Esophagus mucosa (tissue), 1 donor: Measurements from ENCODE around the gene CKAP4. TPM values are rescaled to one million over a fixed set of nuclear protein-coding genes. Genes with fewer than 3 reads are reported as not detected.

Experiments used
- ATAC-seq: fragments of 200-7000 bp; cut with Tn5 transposase; one replicate; pipeline ENCODE4 v1.9.1; 2020
- total RNA-seq: library from RNA; stranded (reverse); gene quantifications from one replicate; pipeline ENCODE4 v1.2.4, GENCODE V29; 2023
- donor health status: DM: yes; HTN: yes; CAD: no.

Gene CKAP4
- total RNA-seq, 1 donor from 2014 or later = 87.3 TPM

DNA sequence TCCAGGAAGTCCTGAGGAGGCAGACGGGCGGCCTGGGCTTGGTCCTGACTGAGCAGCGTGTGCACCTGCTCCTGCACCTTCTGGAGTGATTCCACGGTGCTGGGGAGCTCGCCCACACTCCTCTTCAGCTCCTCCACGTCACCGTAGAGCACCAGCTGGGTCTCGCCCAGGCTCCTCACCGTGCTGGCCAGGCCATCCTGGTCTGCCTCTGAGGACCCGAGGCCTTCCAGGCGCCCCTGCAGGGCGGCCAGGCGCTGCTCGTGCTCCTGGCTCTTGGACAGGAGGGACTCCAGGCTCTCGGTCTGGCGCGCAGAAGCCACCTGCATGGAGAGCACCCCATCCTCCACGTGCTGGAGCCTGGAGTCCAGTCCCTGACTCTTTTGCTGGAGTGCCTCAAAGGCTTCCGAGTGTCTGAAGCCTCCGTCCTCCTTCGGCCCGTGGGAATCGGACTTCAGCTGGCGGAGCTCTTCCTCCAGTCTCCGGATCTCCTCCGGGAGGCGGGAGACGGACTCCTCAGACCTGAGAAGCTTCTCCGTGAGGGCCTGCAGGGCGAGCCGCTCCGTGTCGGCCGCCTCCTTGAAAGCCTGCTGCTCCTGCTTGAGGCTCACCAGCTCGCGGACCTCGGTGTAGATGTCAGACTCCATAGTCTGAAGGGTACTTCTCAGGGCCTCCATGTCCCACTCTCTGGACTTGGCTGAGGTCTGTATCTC lies 8.4 kb downstream of the CKAP4 start:
- peak; percentile 4 for ATAC-seq

DNA sequence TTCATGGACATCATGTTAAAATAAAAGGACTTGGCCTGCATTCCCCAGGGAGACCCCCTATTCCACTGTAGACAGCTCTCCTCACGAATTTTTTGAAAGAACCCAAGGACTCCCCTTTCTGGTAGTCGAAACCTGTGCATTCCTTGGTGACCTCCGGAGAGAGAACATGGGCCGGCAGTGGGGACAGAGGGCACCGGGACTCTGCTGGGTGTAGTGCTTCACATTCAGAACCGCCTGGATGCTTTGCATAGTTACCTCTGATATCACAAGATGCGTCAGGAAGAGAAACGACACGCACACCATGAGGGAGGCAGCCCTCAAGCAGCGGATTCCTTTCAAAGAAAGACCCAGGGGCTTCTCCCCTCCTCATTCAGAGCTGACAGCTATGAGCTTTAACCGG lies 9.7 kb downstream of the CKAP4 start:
- ATAC-seq = no peak

DNA sequence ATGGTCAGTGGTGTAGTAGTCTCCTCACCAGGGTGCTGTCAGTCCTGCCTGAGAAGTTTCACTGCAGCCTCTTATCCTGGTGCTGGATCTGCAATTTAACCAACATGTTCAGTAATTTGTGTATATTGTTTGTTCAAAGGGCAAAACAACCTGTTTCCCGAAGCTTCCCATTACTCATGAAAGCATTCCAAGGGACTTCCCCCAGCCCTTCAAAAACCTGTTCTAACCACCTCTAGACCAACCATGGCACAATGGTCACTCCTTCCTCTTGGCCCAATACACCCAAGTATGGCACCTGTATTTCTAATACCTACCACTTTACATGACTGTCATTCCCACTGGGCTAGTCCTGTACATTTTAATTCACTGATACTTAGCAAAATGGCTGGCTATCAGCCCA lies 12.1 kb downstream of the CKAP4 start:
- peak; percentile 88 for ATAC-seq

DNA sequence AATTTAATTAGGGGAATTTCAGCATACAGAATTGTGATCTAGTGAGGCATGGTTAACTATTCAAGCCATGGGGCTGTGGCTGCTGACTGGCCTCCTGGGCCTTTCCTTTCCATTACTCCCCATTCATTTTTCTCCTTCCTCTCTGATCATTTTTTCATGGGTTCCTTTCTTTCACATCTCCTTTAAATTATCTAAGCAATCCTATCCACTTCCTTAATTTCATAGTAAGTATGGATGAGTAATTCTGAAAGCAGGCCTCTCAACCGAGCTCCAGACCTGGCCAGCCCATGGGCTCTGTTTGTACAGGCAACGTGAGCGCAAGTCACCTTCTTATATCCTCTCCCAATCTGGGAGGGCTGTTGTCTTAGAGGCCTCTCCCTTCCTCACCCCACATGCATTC lies 13.4 kb downstream of the CKAP4 start:
- peak; percentile 51 for ATAC-seq

DNA sequence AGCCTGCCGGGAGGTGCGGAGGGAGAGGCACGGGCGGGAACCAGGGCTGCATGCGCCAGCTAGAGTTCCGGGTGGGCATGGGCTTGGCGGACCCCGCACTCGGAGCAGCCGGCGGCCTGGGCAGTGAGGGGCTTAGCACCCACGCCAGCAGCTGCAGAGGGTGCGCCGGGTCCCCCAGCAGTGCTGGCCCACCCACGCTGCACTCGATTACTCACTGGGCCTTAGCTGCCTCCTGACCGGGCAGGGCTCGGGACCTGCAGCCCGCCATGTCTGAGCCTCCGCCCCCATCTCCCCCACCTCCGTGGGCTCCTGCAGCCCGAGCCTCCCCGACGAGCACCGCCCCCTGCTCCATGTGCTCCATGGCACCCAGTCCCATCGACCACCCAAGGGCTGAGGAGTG lies 14.8 kb downstream of the CKAP4 start:
- ATAC-seq = no peak

DNA sequence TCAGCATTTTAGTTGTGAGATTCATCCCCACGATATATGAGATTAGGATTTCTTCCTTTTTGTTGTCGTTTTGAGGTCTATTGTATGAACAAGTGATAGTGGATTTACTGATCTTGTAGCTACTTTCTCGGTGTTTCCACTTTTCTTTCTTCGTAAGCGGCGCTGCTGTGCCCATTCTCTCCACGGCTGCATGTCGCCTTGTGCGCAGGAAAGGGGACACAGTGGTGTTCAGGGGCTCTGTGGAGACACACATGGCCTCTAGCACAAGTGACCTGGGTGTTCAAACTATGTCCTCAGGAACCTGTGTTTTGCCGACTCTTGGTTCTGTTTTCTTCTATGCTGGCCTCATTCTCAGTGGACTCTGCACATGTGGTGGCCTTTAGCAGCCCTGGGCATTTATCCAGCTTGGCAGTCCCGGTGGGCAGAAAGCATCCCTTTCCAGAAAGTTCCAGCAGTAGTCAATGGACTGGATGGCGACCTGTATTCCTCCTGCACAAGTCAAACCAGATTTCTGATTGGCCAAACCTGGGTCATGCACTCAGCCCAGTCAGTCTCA lies 18.7 kb downstream of the CKAP4 start:
- no peak for ATAC-seq

DNA sequence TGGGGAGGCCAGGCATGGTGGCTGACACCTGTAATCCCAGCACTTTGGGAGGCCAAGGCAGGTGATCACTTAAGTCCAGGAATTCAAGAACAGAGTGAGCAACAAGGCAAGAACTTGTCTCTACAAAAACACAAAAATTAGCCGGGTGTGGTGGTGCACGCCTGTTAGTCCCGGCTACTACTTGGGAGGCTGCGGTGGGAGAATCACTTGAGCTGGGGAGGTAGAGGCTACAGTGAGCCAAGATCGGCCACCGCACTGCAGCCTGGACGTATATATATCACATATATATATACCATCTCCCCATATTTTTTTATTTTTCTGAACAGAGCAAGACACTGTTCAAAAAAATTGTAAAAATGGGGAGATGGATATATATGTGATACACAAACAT lies 19.5 kb downstream of the CKAP4 start:
- ATAC-seq = no peak

DNA sequence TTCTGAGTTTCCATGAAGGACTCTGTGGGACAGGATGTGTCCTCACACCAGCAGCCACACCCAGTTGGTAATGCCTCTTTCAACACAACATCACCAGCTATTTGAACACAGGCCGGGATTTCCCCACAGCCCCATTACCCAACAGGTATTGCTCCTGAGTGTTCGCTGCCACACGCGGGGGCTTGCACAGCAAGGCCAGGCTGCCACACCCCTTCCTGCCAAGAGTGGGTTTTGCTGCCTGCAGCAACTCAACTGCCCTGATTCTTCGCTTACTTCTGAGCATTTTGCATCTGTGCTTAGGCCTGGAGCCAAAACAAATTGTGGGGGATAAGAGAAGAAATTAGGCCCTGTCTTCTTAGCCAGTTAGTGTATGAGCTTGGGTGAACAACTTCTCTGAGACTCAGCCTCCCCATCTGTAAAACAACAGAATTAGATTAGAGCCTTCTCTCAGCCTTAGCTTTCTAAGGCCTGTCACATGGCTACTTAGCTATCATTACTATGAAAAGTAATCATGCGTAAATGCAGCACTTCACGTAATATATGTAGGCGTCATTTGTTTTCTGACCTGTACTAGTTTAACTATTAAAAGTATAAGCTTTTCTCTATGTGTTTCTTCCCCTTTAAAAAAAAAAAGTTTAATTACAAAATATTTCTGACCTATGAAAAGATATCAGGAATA lies 20.0 kb downstream of the CKAP4 start:
- peak; percentile 96 for ATAC-seq

DNA sequence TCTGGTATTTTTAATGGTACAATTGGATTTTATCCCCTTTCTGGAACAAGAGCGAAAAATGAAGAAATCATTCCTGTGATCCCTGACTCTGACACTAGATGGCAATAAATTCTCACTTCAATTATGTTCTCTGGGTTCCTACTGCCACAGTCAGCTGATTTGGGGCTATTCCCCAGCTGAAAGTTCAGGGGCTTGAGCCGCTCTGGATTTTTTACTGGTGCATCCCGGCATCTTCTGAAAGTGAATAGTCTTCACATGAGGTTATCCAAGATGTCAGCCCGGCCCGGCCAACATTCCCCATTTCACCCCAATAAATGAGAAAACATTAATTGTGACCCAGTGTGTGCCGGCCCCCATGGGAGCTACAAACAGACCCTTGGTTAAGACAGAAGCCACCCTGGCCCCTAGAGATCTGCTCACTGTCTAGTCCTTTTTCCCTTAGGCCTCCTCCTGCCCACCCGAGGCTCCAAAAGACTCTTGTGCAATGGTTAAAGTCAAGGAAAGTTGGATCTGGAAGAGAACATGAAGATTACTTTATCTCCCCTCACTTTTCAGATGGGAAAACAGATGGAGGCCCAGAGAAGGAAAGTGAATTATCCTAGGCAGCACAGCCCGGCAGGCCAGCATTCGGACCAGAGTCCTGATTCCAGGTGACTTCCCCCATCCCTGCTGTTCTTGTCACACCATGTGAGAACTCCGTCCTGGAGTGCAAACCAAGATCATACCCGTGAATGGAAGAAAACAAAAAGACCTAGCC lies 20.8 kb downstream of the CKAP4 start:
- peak; percentile 64 for ATAC-seq

DNA sequence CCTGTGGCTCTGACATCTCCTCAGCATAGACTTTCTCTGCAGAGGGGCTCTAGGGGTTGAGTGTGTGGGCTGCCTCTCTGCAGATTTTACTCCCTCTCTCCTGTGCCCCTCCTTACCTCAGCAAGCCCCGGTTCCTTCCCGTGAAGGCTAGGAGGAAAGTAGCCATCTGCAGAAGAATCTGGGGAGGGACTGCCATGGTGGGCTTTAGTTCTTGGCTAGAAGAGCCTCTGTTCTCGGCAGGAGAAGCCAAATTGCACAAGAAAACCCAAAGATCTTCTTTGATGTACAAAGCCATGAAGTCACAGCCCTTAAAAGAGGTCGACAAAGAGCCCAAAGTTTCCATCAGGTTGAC lies 23.5 kb downstream of the CKAP4 start:
- no peak for ATAC-seq

DNA sequence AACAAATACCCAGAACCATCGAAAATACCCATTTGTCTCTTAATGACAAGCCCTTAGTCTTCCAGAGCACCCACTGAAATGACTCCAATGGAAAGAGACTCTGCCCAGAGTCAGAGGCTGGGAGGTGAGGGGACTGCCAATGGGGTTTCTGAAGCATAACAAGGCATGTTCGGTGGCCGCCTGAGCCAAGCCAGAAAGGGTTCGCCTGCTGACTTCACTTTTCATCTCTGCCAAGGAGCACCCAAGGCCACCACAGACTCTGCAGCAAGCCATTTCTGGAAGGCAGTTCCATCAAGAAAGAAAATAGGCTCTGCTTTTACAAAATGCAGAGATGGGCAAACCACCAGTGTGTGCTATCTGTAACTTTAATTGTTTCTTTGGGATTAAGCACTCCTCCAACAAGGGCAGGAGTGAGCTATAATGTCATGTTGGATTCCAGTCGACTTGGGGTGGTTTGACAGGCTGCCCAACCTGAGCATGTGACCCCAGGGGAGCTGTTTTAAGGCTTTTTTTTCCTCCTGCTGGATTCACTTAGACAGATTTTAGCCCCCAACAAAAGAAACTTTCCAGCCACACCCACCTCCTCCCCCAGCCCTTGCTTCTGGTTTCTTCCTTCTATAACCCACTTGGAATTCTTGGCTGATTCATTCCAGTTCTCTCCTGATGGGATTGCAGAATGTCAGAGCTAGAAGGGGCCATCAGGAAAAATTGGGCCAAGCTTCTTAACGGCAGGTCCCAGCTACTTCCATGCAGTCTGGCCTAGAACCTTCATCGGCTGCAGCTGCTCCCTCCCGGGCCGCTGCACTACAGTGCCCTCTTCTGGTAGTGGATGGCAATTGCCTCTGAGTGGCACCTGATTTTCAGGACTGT lies 24.1 kb downstream of the CKAP4 start:
- peak; percentile 71 for ATAC-seq

DNA sequence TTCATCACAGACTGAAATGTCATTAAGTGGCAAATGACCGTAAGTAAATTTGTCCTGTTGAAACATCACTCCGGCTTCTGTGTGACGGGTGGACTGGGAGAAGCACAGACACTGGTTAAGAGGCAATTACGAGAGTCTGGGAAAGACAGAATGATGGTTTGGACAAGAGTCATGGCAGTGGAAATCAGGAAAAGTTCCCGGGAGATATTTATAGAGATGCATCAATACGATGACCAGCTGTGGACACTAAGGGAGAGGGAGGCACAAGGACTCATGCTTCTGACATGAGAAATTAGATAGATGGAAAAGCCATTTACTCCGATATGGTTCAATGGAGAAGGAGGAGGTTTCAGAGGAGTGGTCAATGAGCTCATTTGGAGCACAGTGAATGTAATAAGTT lies 27.3 kb downstream of the CKAP4 start:
- no peak for ATAC-seq

DNA sequence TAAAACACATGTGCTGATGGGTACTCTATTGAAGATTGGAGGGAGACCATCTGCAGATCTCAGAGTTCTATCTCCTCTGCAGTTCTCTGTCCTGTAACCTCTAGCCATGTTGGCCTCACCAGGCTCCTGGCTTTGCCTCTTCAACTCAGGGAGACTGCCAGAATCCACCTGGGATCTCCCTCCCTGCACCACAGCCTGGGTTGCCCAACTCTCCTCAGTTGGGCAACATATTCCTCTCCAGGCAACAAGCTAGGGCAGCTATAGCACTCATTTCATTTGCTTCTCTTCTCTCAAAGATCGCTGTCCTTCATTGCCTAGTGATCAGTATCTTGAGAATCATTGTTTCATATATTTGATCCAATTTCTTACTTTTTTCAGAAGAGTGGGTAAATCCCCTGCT lies 28.8 kb downstream of the CKAP4 start:
- no peak for ATAC-seq

DNA sequence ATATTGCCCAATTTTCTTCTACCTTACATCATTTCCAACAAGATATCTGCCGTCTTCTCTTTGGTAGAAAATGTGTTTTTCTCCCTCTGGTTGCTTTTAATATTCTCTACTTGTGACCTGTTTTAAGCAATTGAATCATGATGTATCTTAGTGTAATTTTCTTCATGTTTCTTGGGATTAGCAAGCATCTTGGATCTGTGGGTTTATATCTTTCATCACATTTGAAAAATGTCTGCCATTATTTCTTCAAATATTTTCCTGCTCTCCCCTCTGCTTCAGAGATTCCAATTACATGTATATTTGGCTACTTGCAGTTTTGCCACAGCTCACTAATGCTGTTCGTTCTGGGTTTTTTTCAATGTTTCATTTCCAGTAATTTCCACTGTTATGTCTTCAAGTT lies 30.1 kb downstream of the CKAP4 start:
- no peak for ATAC-seq

DNA sequence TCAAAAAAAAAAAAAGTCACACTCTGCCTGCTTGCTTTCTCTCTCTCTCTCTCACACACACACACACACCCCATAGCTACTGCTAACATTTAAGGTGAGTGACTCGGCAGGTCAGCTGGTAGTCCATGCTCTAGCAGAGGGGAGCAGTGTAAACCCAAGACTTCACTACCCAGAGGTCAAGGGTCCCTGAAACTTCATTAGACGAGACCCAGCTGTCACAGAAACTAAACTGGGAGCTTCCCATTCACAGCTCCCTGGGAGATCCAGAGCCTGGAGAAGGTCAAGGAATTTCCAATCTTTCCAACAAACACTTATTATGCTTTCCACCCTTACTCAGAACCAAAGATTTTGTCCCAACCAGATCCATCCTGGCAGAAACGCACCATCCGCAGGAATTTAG lies 33.2 kb downstream of the CKAP4 start:
- no peak for ATAC-seq

DNA sequence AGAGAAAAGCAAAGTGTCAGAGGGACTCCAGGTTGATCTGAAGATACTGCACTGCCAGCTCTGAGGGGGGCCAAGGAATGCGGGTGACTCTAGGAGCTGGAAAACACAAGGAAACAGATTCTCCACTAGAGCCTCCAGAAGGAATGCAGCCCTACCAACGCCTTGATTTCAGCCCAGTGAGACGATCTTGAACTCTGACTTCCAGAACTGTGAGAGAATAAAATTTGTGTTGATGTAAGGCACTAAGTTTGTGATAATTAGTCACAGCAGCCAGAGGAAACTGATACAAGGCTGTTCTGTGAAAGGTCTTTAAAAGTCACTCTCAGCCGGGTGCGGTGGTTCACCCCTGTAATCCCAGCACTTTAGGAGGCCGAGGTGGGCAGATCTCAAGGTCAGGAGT lies 34.2 kb downstream of the CKAP4 start:
- ATAC-seq = no peak

DNA sequence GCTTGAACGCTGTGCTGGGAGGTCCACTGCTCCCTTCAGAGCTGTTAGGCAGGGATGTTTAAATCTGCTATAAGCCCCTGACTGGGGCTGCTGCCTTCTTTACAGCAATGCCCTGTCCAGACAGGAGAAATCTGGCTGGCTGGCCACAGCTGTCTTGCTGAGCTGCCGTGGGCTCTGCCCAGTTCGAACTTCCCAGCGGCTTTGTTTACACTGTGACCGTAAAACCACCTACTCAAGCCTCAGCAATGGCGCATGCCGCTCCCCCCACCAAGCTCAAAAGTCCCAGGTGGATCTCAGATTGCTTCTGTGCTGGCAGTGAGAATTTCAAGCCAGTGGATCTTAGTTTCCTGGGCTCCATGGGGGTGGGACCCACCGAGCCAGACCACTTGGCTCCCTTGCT lies 35.8 kb downstream of the CKAP4 start:
- ATAC-seq = no peak

DNA sequence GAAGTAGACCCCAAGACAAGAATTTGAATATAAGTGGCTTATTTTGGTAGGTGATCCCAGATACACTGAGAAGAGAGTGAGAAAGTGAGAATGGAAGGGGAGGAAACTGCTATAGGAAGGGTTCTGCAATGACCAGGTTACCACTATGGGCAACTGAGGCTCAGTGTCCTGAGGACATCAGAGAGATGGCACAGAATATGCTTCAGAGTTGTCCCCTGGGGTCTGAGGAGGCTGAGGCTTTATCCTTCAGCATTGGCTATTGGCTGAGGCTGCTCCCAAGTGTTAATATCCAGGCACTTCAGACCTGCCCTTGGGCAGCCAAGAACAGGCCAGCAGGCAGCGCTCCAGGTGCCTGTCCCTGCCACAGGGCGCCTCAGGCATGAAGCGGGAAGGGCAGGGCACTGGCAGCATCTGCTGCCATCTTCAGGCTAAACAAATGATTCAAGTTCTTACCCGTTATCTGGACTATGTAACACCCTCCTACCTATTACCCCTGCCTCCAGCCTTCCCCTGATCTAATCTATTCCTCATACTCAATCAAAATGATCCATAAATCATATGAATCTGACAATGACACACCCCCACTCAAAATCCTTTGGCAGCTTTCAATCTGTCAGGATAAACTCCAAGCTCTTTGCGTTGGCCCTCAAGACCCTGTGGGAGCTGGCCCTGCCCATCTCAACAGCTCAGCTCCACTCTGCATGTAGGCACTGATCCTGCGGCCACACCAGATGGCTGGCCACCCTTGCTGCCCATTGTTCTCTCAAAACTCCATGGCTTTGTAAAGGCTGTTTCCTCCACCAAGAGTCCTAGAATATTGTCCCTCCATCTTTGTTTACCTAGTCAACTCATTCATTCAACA lies 42.4 kb downstream of the CKAP4 start:
- ATAC-seq = peak; percentile 15

DNA sequence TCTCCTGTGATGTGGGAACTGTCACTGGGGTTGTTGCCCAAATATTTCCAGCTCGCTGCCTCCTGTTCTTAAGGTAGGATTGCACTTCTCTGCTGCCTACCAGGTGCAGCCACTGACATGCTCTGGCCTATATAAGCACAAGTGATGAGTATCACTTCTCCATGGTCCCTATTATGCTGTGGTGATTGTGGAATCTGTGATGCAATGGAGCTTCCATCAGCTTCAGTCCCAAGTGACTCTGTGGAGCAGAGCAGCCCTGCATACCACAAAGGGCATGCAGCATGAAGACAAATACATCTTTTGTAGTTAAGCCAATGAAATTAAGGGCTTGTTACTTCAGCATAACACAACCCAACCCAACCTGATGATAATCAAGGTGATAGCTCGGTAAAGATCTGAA lies 43.5 kb downstream of the CKAP4 start:
- ATAC-seq = no peak

DNA sequence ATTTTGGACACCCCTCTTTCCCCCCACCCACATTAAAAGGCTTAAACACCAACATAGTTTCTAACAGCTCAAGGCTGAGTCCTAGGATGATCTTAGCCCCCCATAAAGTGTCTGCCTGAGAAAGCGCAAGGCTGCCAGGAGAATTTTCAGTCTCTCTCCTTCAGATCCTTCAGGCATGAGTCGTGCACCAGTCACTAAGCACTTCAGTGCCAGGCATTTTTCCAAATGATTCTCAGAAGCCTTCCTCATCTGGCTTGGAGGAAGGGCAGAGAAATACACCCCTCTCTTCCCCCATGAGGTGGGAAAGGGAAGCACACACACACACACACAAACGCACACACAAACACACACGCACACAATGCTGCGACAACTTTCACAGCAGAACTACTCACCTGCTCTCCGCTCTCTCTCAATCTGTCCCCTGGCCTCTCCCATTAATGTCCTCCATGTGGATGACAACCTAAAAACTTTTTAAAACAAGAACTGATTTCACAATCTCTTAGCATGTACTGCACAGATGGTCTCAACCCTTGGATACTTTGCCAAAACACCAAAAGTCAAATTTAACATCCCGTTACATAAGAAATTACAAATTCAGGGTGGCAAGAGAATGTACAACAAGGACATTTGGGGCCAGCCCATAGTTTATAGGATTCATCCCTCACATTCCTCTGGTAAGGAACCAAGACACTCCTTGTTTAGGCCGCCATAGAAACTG lies 49.8 kb downstream of the CKAP4 start:
- no peak for ATAC-seq

DNA sequence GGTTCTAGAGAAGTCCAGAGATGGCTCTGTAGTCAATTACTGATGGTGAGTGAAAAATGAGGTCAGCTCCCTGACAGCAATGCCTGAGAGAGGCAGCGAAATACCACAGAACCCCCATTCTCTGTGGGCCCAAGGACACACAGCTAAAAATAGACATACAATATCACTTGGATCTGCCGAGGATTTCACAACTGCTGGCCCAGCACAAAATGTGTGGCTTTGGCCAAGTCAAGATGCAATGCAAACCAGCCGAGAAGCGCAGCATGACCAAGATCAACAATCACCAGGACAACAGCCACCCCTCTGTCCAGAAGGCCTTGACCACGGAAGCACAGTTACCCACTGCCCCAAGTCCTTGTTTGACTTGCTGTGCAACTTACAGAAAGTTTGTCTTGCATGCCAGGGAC lies 52.2 kb downstream of the CKAP4 start:
- no peak for ATAC-seq
